ENCODE measurements around the gene DIP2A.
A peak's percentile ranks its signal among the peaks of the same experiment; 100 is the strongest.

Gene DIP2A

GRCh38 chr21:46458315-46459023 is at the start of gene DIP2A:
TSS of gene DIP2A (plus strand) at chr21:46458891. CDS start at chr21:46459132, 241 bp downstream.
- peak; percentile 73 to 90 for DNase-seq

DNA sequence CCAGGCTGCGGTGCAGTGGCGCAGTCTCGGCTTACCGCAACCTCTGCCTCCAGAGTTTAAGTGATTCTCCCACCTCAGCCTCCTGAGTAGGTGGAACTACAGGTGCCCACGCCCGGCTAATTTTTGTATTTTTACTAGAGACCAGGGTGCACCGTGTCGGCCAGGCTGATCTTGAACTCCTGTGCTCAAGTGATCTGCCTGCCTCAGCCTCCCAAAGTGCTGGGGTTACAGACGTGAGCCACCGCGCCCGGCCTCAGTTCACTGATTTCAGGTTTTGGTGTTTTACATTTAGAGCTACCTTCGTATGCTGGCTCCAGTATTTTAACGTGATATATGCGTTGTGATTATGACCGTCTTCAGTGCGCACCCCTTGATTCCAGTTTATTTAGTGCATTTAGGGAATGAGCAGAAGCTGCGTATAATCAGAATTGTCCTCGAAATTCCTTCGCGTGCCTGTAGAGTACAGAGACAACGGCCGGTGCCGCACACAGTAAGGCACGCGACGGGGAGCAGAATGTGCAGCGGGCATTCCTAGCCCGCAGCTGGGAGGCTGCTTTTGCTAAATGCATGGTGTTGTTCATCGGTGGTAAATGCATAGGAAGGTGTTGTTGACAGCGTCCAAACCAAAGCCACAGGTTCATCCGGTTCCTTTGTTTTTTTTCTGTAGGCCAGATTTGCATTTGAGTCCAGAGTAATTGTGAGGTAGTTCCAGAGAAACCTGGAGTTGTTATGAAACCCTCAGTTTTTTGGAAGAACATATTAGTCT is 48.9 kb upstream of the DIP2A start:
- DNase-seq = no peak

- DNase-seq = no peak
Observed at GRCh38 chr21:46410516-46410915, 48.2 kb upstream of the DIP2A start.

- no peak for DNase-seq
Observed at GRCh38 chr21:46411236-46411635, 47.5 kb upstream of the DIP2A start.

GRCh38 chr21:46411691-46412090 is 47.0 kb upstream of the DIP2A start:
- DNase-seq = no peak

DNA sequence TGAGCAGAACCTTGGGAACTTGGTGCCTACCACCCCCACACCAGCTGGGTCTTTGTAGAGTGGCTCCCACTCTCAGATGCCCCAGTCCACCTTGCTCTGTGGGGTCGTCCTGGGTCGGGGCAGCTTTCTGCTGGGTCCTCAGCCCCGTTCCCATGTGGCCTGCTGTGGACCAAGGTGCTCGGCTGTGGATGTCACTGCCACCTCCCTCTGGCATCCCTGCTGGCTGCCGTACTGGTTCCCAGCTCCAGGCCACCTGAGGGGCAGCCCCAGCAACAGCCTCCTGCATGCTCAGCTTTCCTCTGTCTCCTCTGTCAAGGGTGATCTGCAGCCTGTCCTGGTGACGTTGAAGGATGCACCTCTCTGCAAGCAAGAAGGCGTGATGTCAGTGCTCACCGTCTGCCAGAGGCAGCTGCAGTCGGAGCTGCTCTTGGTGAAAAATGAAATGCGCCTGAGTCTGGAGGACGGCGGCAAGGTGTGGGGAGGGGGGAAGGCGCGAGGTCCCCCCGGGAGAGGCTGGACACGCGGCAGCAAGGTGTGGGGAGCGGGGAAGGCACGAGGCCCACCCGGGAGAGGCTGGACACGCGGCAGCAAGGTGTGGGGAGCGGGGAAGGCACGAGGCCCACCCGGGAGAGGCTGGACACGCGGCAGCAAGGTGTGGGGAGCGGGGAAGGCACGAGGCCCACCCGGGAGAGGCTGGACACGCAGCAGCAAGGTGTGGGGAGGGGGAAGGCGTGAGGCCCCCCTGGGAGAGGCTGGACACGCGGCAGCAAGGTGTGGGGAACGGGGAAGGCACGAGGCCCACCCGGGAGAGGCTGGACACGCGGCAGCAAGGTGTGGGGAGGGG is 45.9 kb upstream of the DIP2A start:
- DNase-seq = no peak

DNA sequence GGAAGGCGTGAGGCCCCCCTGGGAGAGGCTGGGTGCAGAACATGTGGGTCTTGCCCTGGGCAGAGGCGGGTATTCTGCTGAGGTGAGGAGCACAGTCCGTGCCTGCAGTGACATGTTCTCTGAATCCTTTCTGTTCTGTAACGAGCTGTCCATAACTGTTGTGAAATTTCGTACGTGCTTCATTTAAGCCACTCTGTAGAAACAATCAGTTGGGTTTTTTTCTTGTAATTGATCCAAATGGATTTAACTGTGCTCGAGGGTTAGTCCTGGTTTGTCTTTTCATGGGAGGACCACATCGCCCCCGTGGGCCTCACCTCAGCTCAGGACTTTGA is 45.4 kb upstream of the DIP2A start:
- DNase-seq = no peak

DNA sequence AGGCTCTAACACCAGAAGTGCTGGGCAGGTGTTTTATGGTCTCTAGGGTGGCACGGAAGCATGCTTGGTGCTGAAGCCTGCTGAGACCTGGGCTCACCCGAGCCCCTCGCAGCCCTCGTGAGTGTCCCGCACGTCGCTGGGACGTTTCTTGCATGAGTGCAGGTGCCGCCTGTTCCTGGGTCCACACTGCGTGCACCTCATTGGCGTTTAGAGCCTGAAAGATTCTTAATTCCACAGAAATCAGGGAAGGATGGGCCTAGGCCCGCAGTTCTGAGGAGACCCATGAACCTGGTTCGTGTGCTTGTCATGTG is 43.8 kb upstream of the DIP2A start:
- DNase-seq = no peak

DNA sequence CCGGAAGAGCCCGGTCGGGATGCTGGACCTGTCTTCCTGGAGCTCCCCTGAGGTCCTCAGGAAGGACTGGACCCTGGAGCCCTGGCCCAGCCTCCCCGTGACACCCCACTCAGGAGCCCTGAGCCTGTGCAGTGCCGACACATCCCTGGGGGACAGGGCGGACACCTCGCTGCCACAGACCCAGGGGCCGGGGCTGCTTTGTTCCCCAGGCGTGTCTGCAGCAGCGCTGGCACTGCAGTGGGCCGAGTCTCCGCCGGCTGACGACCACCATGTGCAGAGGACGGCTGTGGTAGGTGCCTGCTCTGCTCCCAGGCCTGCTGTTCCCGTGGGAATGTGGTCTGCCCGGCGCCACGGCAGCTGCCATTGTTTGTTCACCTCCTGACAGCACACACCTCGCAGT is 42.1 kb upstream of the DIP2A start:
- no peak for DNase-seq

DNA sequence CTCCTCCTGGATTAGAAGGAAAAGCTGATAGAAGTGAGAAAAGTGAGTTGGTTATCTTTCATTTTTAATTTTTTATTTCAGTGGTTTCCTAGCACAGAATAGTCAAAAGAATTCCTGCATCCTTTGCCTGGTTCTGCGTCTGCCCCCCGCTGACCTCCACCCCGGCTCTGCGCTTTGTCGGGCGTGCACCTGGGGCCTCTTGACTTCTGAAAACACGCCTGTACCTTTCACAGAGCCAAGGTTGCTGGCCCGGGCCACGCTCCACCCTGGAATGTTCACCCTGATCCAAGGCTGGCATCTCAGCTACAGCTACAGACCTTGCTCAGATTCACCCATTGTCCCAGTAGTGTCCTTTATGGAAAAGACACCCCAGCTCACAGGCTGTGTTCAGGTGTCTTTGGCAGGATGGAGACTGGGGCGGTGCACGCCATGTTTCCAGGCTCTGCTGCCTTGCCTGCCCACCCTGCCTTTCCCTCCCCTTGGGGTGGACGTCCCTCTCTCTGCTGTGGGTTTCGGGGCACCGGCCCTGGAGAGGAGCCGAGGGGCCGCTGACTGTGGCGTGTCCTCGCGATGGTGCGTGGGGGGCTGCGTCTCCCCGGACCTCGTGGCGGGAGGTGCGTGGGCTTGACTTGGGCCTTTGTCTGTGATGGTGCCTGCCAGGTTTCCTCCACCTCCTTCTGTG is 40.3 kb upstream of the DIP2A start:
- no peak for DNase-seq

DNA sequence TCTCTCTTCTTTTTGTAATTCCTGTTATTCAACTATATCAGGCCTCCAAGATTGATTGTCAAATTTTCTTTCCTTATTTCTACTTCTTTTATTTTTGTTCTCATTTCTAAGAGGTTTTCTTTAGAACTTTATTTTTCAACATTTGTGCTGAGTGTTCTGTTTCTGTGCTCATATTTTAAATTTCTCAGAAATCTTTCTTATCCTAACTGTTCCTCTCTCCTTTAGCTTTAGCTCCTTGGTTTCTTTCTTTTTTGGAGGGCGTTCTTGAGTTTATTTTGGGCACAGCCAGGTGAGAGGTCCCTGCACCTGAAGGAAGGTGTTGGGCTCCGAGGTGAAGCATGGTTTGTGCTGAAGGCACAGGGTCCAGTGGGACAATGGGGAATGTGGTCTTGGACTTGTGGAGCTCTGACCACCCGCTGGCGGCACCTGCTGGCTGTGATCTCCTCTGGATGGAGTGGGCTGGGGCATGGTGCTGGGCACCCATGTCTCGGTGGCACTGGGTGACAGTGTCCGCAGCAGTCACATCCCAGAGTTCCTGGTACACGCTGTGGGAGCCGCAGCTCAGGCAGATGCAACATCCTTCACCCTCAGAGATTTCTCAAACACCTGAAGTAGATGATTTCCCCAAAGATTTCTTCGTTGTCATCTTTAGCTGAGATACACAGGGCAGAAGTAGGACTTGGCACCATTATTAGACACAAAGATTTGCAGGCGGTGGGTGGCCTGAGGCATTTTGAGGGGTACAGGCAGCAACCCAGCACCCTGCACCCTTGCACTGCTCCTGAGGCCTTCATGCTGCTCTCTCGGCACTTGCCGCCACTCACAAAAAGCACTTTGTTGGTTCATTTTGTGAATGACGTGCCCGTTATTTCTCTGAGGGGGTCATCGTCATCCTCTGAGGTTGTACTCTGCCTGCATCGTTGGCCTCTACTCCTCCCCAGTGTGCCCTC is 38.2 kb upstream of the DIP2A start:
- no peak for DNase-seq

DNA sequence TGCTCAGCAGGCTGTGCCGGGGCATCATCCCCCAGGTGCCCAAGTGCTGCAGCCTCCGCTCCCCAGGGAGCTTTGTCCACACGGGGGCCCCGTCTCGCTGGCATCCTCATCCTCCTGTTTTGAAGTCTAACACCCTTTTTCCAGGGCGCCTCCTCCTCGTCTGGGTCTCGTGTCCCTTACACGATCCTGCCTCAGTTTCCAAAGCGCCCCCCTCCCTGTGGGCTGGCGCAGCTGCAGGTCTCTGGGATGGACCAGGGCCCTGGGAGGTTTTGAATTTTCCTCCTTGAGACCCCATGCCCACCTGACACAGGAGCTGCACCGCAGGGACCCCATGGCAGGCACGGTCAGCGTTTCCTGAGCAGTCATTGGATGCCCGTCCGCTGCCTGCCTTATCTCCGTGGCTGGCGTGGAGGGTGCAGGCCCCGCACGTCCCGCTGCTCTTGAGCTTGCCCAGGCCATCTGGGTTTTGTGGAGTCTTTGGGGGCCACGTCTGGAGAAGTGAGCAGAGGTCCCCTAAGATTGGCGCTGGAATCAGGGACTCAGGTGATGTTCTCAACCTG is 37.4 kb upstream of the DIP2A start:
- DNase-seq = no peak

GRCh38 chr21:46421756-46422555 is 36.7 kb upstream of the DIP2A start:
- no peak for DNase-seq

GRCh38 chr21:46422636-46423241 is 36.0 kb upstream of the DIP2A start:
- DNase-seq = no peak

DNA sequence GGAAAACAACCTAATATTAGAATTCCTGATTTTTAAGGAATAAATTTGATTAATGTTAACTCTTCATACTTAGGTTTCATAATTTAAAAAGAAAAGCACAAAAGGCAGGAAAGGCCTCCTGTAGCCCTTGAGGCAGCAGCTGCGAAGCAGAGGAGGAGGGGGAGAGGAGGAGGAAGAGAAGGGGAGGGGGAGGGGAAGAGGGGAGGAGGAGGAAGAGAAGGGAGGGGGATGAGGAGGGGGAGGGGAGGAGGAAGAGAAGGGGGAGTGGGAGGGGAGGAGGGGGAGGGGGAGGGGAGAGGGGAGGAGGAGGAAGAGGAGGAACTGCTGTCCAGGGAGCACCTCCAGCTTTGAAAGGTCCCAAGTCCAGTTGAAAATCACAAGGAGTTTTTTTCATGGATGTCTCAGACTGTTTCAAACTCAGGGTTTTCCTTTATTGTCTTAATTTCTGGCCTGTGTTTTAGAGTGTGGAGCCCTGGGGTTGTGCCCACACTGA is 35.1 kb upstream of the DIP2A start:
- DNase-seq = no peak

- DNase-seq = no peak
Observed at GRCh38 chr21:46424039-46424591, 34.6 kb upstream of the DIP2A start.

- no peak for DNase-seq
Observed at GRCh38 chr21:46424621-46425020, 34.1 kb upstream of the DIP2A start.

DNA sequence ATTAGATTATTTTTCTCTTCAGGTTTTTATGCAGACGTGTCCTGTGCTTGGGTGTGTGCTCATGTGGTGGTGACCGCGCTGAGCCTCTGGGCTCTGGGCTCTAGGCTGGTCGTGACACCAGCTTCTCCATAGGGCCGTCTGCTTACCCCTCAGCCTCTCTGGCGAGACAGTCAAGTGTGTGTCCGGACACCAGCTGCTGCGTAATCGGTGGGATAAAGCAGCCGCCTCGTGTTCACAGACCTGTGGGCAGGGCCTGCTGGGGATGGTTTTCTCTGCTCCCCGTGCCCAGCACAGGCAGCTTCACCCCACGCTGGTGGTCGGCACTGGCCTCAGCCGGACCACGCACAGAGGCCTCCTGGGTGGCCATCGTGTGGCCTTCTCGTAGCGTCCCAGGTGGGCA is 33.6 kb upstream of the DIP2A start:
- DNase-seq = no peak

DNA sequence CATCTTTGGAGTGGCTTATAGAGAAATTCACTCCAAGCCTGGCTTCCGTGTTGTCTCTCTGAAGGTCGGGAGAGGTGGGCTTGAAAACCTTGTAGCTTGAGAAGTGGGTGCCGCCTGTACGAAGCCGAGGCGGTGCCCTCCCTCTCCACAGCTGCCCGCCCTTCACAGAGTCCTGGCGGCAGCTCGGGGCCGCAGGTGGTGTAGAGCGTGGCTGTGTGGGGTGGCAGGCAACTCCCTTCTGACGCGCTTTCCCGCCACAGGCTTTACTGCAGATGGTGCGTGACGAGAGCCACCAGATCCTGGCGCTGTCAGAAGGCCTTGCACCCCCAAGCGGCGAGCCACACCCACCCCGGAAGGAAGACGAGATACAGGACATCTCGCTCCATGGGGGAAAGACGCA is 33.1 kb upstream of the DIP2A start:
- DNase-seq = no peak
